Glomerular endothelial cell (primary cell): ENCODE results near the gene ATG9A. TPM values are rescaled to one million over a fixed set of nuclear protein-coding genes. Genes with fewer than 3 reads are reported as not detected.
"Not testable (repeated sequence)": the region's sequence is repeated elsewhere in the genome, so short reads cannot be mapped to it uniquely, and the experiment has no call there.

Experiments
- DNase-seq: peaks from one replicate; pipeline ENCODE4 v3.0.0-alpha.2; 2011; ENCODE audit warnings: low read depth, low spot score; ENCODE audit errors: extremely low read depth
- total RNA-seq: library from RNA; depleted of rRNA; stranded (reverse); fragments of >200 nt; gene quantifications from 2 replicates; pipeline ENCODE4 v1.2.3, GENCODE V29; 2015

Gene ATG9A
- total RNA-seq, 1 donor from 2014 or later: 65.2 TPM

DNA sequence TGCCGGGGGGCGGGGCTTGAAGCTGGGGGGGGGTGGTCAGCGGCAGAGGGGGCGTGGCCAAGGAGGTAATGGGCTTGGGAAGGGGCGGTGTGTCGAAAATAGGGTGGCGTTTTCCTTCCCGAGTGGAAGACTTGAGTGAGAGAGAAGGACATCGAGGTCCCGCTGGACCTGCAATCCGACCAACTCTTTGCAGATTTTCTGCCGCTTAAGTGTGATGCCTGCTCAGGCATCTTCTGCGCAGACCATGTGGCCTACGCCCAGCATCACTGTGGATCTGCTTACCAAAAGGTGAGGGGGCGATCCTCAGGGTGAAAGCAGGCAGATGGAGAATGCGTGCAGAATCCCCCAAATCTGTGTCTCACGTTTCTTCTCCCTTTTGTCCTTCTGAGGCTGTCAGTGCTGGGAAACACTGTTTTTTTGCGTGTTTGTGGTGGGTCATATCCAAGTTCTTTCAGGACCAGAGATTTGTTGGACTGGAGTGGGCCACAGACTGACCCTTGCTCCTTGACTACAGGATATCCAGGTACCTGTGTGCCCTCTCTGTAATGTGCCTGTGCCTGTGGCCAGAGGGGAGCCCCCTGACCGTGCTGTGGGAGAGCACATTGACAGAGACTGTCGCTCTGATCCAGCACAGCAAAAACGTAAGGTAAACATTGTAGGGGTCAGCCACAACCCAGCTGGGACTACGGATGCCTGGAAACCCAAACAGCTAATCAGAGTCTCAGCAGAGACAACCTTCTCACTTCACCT lies 22.1 kb downstream of the ATG9A start:
- DNase-seq: no peak

- no peak for DNase-seq
Measured at GRCh38 chr2:219206328-219207133, 22.9 kb downstream of the ATG9A start, which contains the start of gene ZFAND2B. ZFAND2B (plus strand) TSS chr2:219206782; CDS start chr2:219206988, 206 bp downstream.

DNA sequence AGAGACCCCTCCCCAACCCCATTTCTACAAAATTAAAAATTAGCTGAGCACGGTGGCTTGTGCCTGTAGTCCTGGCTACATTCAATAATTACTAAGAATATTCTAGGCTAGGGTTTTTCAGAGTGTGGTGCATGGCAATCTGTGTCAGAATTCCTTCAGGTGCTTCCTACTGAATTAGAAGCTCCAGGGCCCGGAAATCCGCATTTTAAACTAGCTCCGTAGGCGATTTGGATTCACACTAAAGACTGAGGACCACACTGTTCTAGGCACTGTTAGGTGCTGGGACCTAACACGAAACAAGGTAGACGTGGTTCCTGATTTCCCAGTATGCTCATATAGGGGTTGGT lies 23.5 kb downstream of the ATG9A start:
- DNase-seq: no peak

DNA sequence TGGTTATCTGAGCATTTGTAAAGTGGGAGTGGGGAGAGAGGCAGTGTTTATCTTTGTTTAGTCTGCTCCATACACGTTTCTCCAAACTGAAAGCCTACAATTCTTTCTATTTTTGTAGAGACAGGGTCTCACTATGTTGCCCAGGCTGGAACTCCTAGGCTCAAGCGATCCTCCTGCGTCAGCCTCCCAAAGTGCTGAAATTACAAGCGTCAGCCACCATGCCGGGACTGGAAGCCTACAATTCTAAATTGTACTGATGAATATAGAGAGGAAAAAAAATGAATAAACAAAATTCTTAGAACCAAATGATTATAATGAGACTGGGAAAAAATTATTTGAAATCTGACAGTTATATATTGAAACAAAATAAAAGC lies 24.3 kb downstream of the ATG9A start:
- DNase-seq: no peak

GRCh38 chr2:219204425-219205164 lies 24.8 kb downstream of the ATG9A start:
- no peak for DNase-seq

- not testable (repeated sequence) for DNase-seq
Measured at GRCh38 chr2:219201331-219201730, 28.1 kb downstream of the ATG9A start.

GRCh38 chr2:219200502-219201326 lies 28.7 kb downstream of the ATG9A start:
- DNase-seq: not testable (repeated sequence)

DNA sequence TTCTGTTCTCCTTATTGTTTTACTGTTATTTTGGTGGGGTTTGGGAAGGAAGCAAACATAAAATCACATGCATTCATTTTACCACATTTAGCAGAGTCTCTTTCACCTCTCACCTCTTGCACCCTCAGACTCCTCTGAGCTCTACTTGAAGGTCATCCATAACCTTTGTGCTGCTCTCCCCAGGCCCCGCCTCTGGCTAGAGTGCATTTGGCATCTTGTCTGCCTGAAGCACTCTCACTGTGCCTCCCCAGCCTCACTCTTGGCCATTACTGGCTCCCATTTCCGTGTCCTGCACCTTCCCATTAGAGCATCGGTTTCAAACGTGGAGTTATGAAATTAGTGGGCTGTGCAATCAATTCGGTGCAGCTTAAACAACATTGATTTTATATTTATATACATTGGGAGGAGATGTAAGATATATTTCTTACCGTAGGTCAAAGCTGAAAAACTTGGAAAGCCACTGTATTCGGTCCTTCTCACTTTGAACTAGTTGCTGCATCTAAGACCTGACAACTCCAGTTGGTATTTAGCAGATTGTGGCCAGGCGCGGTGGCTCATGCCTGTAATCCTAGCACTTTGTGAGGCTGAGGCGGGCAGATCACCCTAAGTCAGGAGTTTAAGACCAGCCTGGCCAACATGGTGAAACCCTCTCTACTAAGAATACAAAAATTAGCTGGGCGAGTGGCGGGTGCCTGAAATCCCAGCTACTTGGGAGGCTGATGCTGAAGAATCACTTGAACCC lies 29.8 kb downstream of the ATG9A start:
- no peak for DNase-seq

DNA sequence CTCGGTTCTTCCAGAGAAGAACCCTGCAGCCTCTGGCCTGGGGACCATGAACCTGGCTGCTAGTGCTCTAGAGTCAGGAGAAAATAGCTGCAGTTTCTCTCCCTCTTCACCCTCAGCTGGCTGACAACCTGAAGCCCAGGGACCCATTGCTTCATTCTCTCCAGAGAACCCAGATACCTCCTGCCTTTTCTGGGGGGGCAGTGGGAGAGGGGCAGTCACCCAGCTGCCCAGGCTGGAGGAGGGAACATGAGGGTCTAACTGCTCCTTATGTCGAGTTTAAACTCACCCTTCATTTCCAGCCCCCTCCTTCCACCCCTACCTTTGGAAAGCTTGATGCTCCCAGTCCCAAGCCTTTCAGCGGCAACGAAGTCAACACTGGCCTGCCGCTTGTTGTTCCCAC lies 30.5 kb downstream of the ATG9A start:
- DNase-seq: no peak

- no peak for DNase-seq
Measured at GRCh38 chr2:219197388-219197787, 32.0 kb downstream of the ATG9A start.

DNA sequence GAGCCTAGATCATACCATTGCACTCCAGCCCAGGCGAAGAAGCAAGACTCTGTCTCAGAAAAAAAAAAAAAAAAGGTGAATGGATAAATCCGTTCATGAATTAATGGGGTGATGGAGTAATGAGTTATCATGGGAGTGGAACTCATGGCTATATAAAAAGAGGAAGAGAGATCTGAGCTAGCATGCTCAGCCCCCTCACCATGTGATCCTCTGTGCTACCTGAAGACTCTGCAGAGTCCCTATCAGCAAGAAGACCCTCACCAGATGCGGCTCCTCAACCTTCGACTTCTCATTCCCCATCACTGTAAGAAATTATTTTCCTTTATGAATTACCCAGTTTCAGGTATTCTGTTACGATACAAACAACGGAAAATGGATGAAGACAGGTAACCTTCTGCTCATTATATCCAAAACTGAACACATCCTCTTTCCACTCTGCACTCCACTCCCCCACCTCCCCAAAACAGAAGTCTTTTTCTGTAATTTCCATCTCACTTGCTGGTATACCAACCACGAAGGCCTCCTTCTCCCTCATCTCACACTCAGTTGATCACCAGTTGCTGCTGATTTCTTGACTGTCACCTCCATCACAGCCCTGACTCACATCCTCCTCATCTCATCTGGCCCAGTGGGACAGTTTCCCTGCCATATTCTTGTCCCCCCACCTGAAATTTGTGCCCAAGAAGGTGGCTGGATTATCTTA lies 42.5 kb downstream of the ATG9A start:
- DNase-seq: no peak

- no peak for DNase-seq
Measured at GRCh38 chr2:219184121-219184520, 45.3 kb downstream of the ATG9A start.

DNA sequence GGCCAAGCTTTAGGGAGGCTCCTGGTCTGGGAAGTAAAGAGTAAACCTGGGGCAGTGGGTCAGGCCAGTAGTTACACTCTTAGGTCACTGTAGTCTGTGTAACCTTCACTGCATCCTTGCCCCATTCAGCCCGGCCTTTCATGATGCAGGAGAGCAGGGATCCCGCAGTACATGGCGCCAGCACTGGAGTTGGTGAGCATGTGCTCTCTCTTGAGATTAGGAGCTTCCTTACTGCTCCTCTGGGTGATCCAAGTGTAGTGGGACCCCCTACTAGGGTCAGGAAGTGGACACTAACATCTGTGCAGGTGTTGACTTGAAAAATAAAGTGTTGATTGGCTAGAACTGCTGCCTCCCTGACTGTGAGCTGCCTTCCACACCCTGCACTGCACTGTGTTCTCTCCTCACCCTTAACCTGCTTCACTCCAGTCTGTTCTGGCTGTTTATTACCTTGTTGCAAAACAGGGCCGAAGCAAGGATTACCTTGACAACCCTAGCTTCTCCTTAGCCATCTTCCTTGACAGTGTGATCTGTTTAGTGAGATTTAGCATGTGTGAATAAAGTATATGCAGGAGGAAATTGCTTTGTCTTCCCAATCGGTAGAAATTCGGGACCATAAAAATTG lies 46.2 kb downstream of the ATG9A start:
- DNase-seq: no peak

DNA sequence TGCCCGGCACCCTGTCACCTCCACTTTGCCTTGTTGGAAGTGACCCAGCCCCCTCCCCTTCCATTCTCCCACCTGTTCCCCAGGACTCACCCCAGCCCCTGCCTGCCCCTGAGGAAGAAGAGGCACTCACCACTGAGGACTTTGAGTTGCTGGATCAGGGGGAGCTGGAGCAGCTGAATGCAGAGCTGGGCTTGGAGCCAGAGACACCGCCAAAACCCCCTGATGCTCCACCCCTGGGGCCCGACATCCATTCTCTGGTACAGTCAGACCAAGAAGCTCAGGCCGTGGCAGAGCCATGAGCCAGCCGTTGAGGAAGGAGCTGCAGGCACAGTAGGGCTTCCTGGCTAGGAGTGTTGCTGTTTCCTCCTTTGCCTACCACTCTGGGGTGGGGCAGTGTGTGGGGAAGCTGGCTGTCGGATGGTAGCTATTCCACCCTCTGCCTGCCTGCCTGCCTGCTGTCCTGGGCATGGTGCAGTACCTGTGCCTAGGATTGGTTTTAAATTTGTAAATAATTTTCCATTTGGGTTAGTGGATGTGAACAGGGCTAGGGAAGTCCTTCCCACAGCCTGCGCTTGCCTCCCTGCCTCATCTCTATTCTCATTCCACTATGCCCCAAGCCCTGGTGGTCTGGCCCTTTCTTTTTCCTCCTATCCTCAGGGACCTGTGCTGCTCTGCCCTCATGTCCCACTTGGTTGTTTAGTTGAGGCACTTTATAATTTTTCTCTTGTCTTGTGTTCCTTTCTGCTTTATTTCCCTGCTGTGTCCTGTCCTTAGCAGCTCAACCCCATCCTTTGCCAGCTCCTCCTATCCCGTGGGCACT lies 46.9 kb downstream of the ATG9A start:
- DNase-seq: no peak

DNA sequence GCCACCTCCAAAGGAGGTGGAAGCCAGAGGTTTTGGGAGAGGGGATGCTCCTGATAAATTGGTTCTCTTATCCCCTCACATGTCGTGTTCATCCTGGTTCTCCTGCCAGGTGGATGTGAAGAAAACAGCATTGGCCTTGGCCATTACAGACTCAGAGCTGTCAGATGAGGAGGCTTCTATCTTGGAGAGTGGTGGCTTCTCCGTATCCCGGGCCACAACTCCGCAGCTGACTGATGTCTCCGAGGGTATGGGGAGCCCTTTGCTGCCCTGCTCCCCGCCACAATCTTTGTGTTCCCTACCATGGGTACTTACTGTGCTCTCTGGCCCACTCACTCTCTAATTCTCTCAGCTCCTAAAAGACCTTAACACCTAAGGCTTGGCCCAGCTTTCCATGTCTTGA lies 47.9 kb downstream of the ATG9A start:
- DNase-seq: no peak

- no peak for DNase-seq
Measured at GRCh38 chr2:219180961-219181360, 48.5 kb downstream of the ATG9A start.

- DNase-seq: no peak
Measured at GRCh38 chr2:219179601-219180465, 49.6 kb downstream of the ATG9A start.
